ENCODE measurements around the gene TPRG1L.

Gene TPRG1L

GRCh38 chr1:3668585-3669300 is 43.9 kb downstream of the TPRG1L start:
- DNase-seq = peak; percentile 94

GRCh38 chr1:3669421-3669821 is 44.6 kb downstream of the TPRG1L start:
- peak; percentile 29 for DNase-seq

GRCh38 chr1:3669971-3670431 is 45.2 kb downstream of the TPRG1L start:
- DNase-seq = no peak

- peak; percentile 44 for DNase-seq
Observed at GRCh38 chr1:3670823-3671265, 46.0 kb downstream of the TPRG1L start.

GRCh38 chr1:3671371-3672180 is 46.8 kb downstream of the TPRG1L start:
- peak; percentile 70 for DNase-seq

GRCh38 chr1:3672231-3672970 is 47.6 kb downstream of the TPRG1L start:
- no peak for DNase-seq

GRCh38 chr1:3672971-3673361 is 48.2 kb downstream of the TPRG1L start:
- DNase-seq = no peak

- DNase-seq = no peak
Observed at GRCh38 chr1:3673381-3674099, 48.7 kb downstream of the TPRG1L start.

GRCh38 chr1:3674100-3675094 is 49.6 kb downstream of the TPRG1L start:
- DNase-seq = peak; percentile 79

GRCh38 chr1:3675436-3675835 is 50.6 kb downstream of the TPRG1L start:
- DNase-seq = no peak

- DNase-seq = no peak
Observed at GRCh38 chr1:3676581-3677470, 52.0 kb downstream of the TPRG1L start.

- DNase-seq = no peak
Observed at GRCh38 chr1:3677484-3677883, 52.7 kb downstream of the TPRG1L start.

GRCh38 chr1:3678361-3679097 is 53.7 kb downstream of the TPRG1L start:
- no peak for DNase-seq

GRCh38 chr1:3679098-3679555 is 54.3 kb downstream of the TPRG1L start:
- DNase-seq = no peak
